SU-DHL-6 (cell line): Measurements from ENCODE around the gene RAD1.

Experiments
- H2AFZ ChIP-seq: fragments of 200-600 bp; sonication (generic); 2 replicates; pipeline ENCODE4 v1.6.1; 2014; ENCODE audit warnings: low read depth, mild to moderate bottlenecking, moderate library complexity, mixed read lengths, antibody characterized with exemption, low read length; ENCODE audit not compliant: severe bottlenecking
- H3F3A ChIP-seq: fragments of 200-600 bp; shearing (Covaris generic); 2 replicates; pipeline ENCODE4 v1.6.0; 2016; ENCODE audit warnings: antibody characterized with exemption, mild to moderate bottlenecking; ENCODE audit not compliant: insufficient read depth
- H3K27ac ChIP-seq: fragments of 200-600 bp; sonication (generic); 2 replicates; pipeline ENCODE4 v1.5.1; 2016; ENCODE audit warnings: low read depth, mild to moderate bottlenecking, low read length, moderate library complexity, mixed read lengths
- H3K27me3 ChIP-seq: fragments of 200-600 bp; sonication (generic), shearing (Covaris generic); 2 replicates; pipeline ENCODE4 v1.6.0; 2014; ENCODE audit warnings: mild to moderate bottlenecking, low read length
- H3K36me3 ChIP-seq: fragments of 200-600 bp; sonication (generic); 2 replicates; pipeline ENCODE4 v1.6.1; 2014; ENCODE audit warnings: mild to moderate bottlenecking, low read length, mixed read lengths
- H3K4me2 ChIP-seq: fragments of 300-600, 200-600 bp; shearing (Covaris generic), sonication (generic); 2 replicates; pipeline ENCODE4 v1.6.0; 2014; ENCODE audit warnings: low read length, low read depth, mild to moderate bottlenecking; ENCODE audit not compliant: poor library complexity, severe bottlenecking
- H3K4me3 ChIP-seq: fragments of 200-600 bp; sonication (generic); 2 replicates; pipeline ENCODE4 v1.5.1; 2014; ENCODE audit warnings: antibody characterized with exemption, low read length, mild to moderate bottlenecking, mixed read lengths; ENCODE audit not compliant: insufficient read depth, poor library complexity, severe bottlenecking
- H3K79me2 ChIP-seq: fragments of 200-600 bp; sonication (generic); 2 replicates; pipeline ENCODE4 v1.6.1; 2014; ENCODE audit warnings: mild to moderate bottlenecking, low read length, moderate library complexity; ENCODE audit not compliant: insufficient read depth
- H3K9ac ChIP-seq: fragments of 200-600 bp; sonication (generic); 2 replicates; pipeline ENCODE4 v1.7.0; 2014; ENCODE audit warnings: mild to moderate bottlenecking, low read length
- H3K9me2 ChIP-seq: fragments of 200-600 bp; sonication (generic); replicated peaks from 2 replicates; pipeline ENCODE4 v1.6.1; 2014; ENCODE audit warnings: low read length; ENCODE audit not compliant: insufficient read depth
- H3K9me3 ChIP-seq: fragments of 200-600 bp; sonication (generic); 2 replicates; pipeline ENCODE4 v1.6.1; 2014; ENCODE audit warnings: low read length, mixed read lengths; ENCODE audit not compliant: insufficient read depth
- H4K20me1 ChIP-seq: fragments of 200-600 bp; sonication (generic); 2 replicates; pipeline ENCODE4 v1.6.1; 2014; ENCODE audit warnings: low read depth, mild to moderate bottlenecking, antibody characterized with exemption, low read length, moderate library complexity, mixed read lengths
- EZH2phosphoT487 ChIP-seq: fragments of 200-600 bp; sonication (generic), shearing (Covaris generic); conservative IDR thresholded peaks from 2 replicates; pipeline ENCODE4 v1.6.1; 2018; ENCODE audit warnings: mild to moderate bottlenecking, antibody characterized with exemption, low read length, moderate library complexity, mixed read lengths
- TF ChIP-seq, protein P1 (sequence below): fragments of 200-600 bp; sonication (generic); IDR thresholded peaks from one replicate; pipeline ENCODE4 v1.5.1; 2017; ENCODE audit warnings: antibody characterized with exemption, mild to moderate bottlenecking, low read length, moderate library complexity; ENCODE audit not compliant: insufficient read depth, poor library complexity, severe bottlenecking

RAD1 gene

GRCh38 chr5:34898258-34898895 is 16.9 kb downstream of the RAD1 start:
- no peak overlapping the region for H3K9ac ChIP-seq
- H3K4me3 ChIP-seq = no peak overlapping the region
- no peaks in the 10 kb centered on the region for H3K9me2 ChIP-seq
- no peaks in the 10 kb centered on the region for H3K27me3 ChIP-seq
- no peak overlapping the region for H3K27ac ChIP-seq
- no peaks in the 10 kb centered on the region for H4K20me1 ChIP-seq
- H3F3A ChIP-seq = 0 out of 2 replicates have a peak, but pooled peaks cover 10% of the 10 kb centered on the region
- H3K9me3 ChIP-seq = no peaks in the 10 kb centered on the region
- TF ChIP-seq, protein P1, sequence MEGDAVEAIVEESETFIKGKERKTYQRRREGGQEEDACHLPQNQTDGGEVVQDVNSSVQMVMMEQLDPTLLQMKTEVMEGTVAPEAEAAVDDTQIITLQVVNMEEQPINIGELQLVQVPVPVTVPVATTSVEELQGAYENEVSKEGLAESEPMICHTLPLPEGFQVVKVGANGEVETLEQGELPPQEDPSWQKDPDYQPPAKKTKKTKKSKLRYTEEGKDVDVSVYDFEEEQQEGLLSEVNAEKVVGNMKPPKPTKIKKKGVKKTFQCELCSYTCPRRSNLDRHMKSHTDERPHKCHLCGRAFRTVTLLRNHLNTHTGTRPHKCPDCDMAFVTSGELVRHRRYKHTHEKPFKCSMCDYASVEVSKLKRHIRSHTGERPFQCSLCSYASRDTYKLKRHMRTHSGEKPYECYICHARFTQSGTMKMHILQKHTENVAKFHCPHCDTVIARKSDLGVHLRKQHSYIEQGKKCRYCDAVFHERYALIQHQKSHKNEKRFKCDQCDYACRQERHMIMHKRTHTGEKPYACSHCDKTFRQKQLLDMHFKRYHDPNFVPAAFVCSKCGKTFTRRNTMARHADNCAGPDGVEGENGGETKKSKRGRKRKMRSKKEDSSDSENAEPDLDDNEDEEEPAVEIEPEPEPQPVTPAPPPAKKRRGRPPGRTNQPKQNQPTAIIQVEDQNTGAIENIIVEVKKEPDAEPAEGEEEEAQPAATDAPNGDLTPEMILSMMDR = peak; percentile 46
- TF ChIP-seq EZH2phosphoT487 = no peak
- H3K79me2 ChIP-seq = no peaks in the 10 kb centered on the region
- no peak overlapping the region for H3K4me2 ChIP-seq
- peaks cover 4% of the 10 kb centered on the region; the same call in 1 of the 2 replicates for H3K36me3 ChIP-seq
- no peak overlapping the region for H2AFZ ChIP-seq

DNA sequence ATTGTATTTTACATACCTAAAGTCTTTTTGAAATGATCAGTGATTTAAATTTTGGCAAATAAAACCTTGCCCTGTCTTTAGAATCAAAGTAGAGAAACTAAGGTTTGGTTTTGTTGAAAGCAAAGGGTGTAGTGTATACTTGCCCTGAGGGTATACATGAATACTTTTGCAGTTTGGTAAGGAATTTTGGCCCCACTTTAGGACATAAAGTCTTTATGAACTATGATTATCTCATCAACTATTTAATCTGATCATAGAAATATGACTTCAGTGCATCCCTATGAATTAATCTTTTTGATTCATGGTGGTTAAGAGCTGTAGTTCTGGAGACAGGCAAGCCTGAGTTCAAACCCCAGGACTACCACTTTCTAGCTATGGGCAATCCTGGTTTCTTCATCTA is 17.7 kb downstream of the RAD1 start:
- 0 out of 2 replicates have a peak, but pooled peaks cover 10% of the 10 kb centered on the region for H3F3A ChIP-seq
- H3K79me2 ChIP-seq = no peaks in the 10 kb centered on the region
- H3K27ac ChIP-seq = no peak overlapping the region
- H3K9me2 ChIP-seq = no peaks in the 10 kb centered on the region
- no peak overlapping the region for H3K9ac ChIP-seq
- H4K20me1 ChIP-seq = no peaks in the 10 kb centered on the region
- TF ChIP-seq EZH2phosphoT487 = no peak
- TF ChIP-seq, protein P1 = no peak
- no peak overlapping the region for H3K4me3 ChIP-seq
- H2AFZ ChIP-seq = no peak overlapping the region
- H3K36me3 ChIP-seq = no peaks in the 10 kb centered on the region
- H3K4me2 ChIP-seq = no peak overlapping the region
- no peaks in the 10 kb centered on the region for H3K27me3 ChIP-seq
- no peaks in the 10 kb centered on the region for H3K9me3 ChIP-seq

DNA sequence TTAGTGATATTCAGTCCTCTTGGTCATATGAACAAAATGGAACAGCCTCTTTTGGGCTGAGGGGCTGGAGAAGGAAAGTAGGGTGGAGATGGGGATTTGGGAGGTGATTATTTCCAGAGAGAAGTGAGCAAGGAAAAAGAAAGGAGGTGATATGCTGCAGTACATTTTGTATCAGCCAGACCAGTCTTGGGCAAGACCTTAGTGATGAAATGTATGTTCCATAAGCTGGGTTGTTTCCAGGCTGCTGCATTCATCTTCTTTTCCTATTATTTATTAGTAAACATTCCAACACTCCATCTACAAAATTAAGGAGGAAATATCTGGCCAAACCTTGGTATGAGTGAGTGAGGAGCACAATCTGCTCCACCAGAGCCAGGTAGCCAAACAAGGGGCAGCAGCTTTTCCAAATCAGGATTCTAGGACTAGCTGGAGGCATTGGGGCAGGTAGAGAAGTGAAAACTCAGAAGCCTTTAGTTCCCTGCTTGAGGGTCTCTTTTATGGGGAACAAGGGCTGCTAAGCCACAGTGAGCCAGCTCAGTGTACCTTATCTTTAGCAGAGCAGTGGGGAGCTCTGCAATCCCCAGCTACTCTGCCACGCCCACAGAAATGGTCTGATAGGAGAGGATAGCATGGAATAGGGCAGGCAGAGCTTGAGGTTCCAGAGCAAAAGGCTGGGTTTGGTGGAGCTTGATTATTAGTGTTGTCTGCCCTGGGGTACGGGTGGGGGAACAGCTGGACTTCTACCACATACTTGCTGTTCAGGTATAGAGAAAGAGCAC is 19.5 kb downstream of the RAD1 start:
- Histone ChIP-seq H3K36me3 (no peaks in the 10 kb centered on the region), H3K4me2 (no peak overlapping the region), H3K9me3 (no peaks in the 10 kb centered on the region), H3K79me2 (no peaks in the 10 kb centered on the region), H3K27ac (no peak overlapping the region), H3K9me2 (no peaks in the 10 kb centered on the region), H3K27me3 (no peaks in the 10 kb centered on the region), H3F3A (0 out of 2 replicates have a peak, but pooled peaks cover 10% of the 10 kb centered on the region), H2AFZ (no peak overlapping the region), H3K9ac (no peak overlapping the region), H4K20me1 (no peaks in the 10 kb centered on the region), H3K4me3 (no peak overlapping the region)
- TF ChIP-seq, protein P1 = no peak
- TF ChIP-seq EZH2phosphoT487 = no peak
